Subcutaneous abdominal adipose tissue (tissue), 5 donors: ENCODE data around the gene SYT5.

ENCODE experiments used
- H3K27ac ChIP-seq: one replicate; pipeline ENCODE4 v1.7.0; 2013; ENCODE audit warnings: low read depth, mild to moderate bottlenecking, inconsistent platforms, low read length, moderate library complexity
- H3K27me3 ChIP-seq, 5 donors: one replicate each; pipeline ENCODE4 v1.7.0; 2013; ENCODE audit warnings: low read length in 5 of 5, inconsistent platforms in 1 of 5; ENCODE audit not compliant: control insufficient read depth in 5 of 5, insufficient read depth in 4 of 5
- H3K36me3 ChIP-seq, 5 donors: one replicate each; pipeline ENCODE4 v1.7.0; 2013; ENCODE audit warnings: low read length in 5 of 5; ENCODE audit not compliant: control insufficient read depth in 5 of 5, insufficient read depth in 5 of 5
- H3K4me1 ChIP-seq, 5 donors: one replicate each; pipeline ENCODE4 v1.7.0; 2013; ENCODE audit warnings: low read length in 5 of 5, mild to moderate bottlenecking in 3 of 5, moderate library complexity in 1 of 5; ENCODE audit not compliant: control insufficient read depth in 5 of 5, insufficient read depth in 5 of 5
- H3K4me3 ChIP-seq, 5 donors: one replicate each; pipeline ENCODE4 v1.7.0; 2013; ENCODE audit warnings: low read length in 5 of 5, low read depth in 1 of 5
- H3K9ac ChIP-seq, 5 donors: one replicate each; pipeline ENCODE4 v1.7.0; 2013; ENCODE audit warnings: low read length in 5 of 5, mild to moderate bottlenecking in 4 of 5, moderate library complexity in 3 of 5
- H3K9me3 ChIP-seq, 5 donors: one replicate each; pipeline ENCODE4 v1.7.0; 2013; ENCODE audit warnings: low read length in 5 of 5; ENCODE audit not compliant: control insufficient read depth in 5 of 5
- donor health status: healthy.
- donor health status: healthy.
- donor health status: healthy.
- donor health status: healthy.
- donor health status: healthy.

The SYT5 gene

GRCh38 chr19:55179606-55180484, at the start of gene SYT5:
TSS of gene SYT5 (minus strand) at chr19:55180289. CDS start at chr19:55179041, 1,248 bp downstream.
- Histone ChIP-seq H3K9me3 (peaks cover 0 to 3% (median 0%) of the 10 kb centered on the region in 5 donors), H3K36me3 (no peaks in the 10 kb centered on the region), H3K27me3 (peaks cover 46 to 75% (median 66%) of the 10 kb centered on the region in 5 donors), H3K9ac (no peak within 1 kb of the TSS), H3K27ac (no peak within 1 kb of the TSS), H3K4me3 (peak within 1 kb of the TSS in 4 of 5 donors; percentile 22 to 55 (median 40)), H3K4me1 (peaks cover 0 to 11% (median 10%) of the 10 kb centered on the region in 5 donors)

- Histone ChIP-seq H3K4me1 (no peaks in the 10 kb centered on the region), H3K36me3 (peaks cover 3 to 86% (median 72%) of the 10 kb centered on the region in 5 donors), H3K9me3 (no peaks in the 10 kb centered on the region), H3K27ac (no peak overlapping the region), H3K4me3 (no peak overlapping the region), H3K27me3 (no peaks in the 10 kb centered on the region), H3K9ac (no peak overlapping the region)
Observed at GRCh38 chr19:55229789-55230182, 49.7 kb upstream of the SYT5 start.

- H3K9me3 ChIP-seq: no peaks in the 10 kb centered on the region
- no peaks in the 10 kb centered on the region for H3K4me1 ChIP-seq
- H3K9ac ChIP-seq: no peak overlapping the region
- H3K36me3 ChIP-seq: peaks cover 1 to 81% (median 67%) of the 10 kb centered on the region in 5 donors
- H3K27ac ChIP-seq: no peak overlapping the region
- no peaks in the 10 kb centered on the region for H3K27me3 ChIP-seq
- H3K4me3 ChIP-seq: no peak overlapping the region
Observed at GRCh38 chr19:55229145-55229788, 49.2 kb upstream of the SYT5 start.

- Histone ChIP-seq H3K27ac (no peak within 1 kb of the TSS), H3K4me3 (no peak within 1 kb of the TSS), H3K4me1 (no peaks in the 10 kb centered on the region), H3K9ac (no peak within 1 kb of the TSS), H3K27me3 (no peaks in the 10 kb centered on the region), H3K9me3 (no peaks in the 10 kb centered on the region), H3K36me3 (peaks cover 0 to 79% (median 65%) of the 10 kb centered on the region in 5 donors)
Observed at GRCh38 chr19:55228403-55229031, 48.4 kb upstream of the SYT5 start, which contains the start of gene TMEM86B. TSS of gene TMEM86B (minus strand) at chr19:55228763. CDS start at chr19:55228741, 22 bp downstream.

- Histone ChIP-seq H3K36me3 (peaks cover 0 to 75% (median 62%) of the 10 kb centered on the region in 5 donors), H3K4me1 (no peaks in the 10 kb centered on the region), H3K4me3 (no peak overlapping the region), H3K27me3 (no peaks in the 10 kb centered on the region), H3K9me3 (no peaks in the 10 kb centered on the region), H3K27ac (no peak overlapping the region), H3K9ac (no peak overlapping the region)
Observed at GRCh38 chr19:55228015-55228391, 47.9 kb upstream of the SYT5 start.

- Histone ChIP-seq H3K9ac (no peak overlapping the region), H3K4me1 (no peaks in the 10 kb centered on the region), H3K4me3 (no peak overlapping the region), H3K27me3 (no peaks in the 10 kb centered on the region), H3K27ac (no peak overlapping the region), H3K36me3 (peaks cover 0 to 70% (median 58%) of the 10 kb centered on the region in 5 donors), H3K9me3 (no peaks in the 10 kb centered on the region)
Observed at GRCh38 chr19:55227241-55228014, 47.3 kb upstream of the SYT5 start.

- Histone ChIP-seq H3K9ac (no peak overlapping the region), H3K4me3 (no peak overlapping the region), H3K9me3 (no peaks in the 10 kb centered on the region), H3K36me3 (peaks cover 0 to 64% (median 51%) of the 10 kb centered on the region in 5 donors), H3K27me3 (no peaks in the 10 kb centered on the region), H3K4me1 (no peaks in the 10 kb centered on the region), H3K27ac (no peak overlapping the region)
Observed at GRCh38 chr19:55226788-55227187, 46.7 kb upstream of the SYT5 start.

- H3K27me3 ChIP-seq: no peaks in the 10 kb centered on the region
- H3K9me3 ChIP-seq: no peaks in the 10 kb centered on the region
- peaks cover 0 to 59% (median 46%) of the 10 kb centered on the region in 5 donors for H3K36me3 ChIP-seq
- no peak overlapping the region for H3K27ac ChIP-seq
- H3K4me1 ChIP-seq: no peaks in the 10 kb centered on the region
- no peak overlapping the region for H3K4me3 ChIP-seq
- no peak overlapping the region for H3K9ac ChIP-seq
Observed at GRCh38 chr19:55226273-55226672, 46.2 kb upstream of the SYT5 start.

GRCh38 chr19:55225415-55225958, 45.4 kb upstream of the SYT5 start:
- peaks cover 0 to 51% (median 39%) of the 10 kb centered on the region in 5 donors for H3K36me3 ChIP-seq
- no peak overlapping the region for H3K9ac ChIP-seq
- no peaks in the 10 kb centered on the region for H3K4me1 ChIP-seq
- no peaks in the 10 kb centered on the region for H3K27me3 ChIP-seq
- H3K9me3 ChIP-seq: peaks cover 0 to 2% (median 1%) of the 10 kb centered on the region in 5 donors
- no peak overlapping the region for H3K4me3 ChIP-seq
- H3K27ac ChIP-seq: no peak overlapping the region
